Measurements from ENCODE around the gene CFAP251. TPM values are rescaled to one million over a fixed set of nuclear protein-coding genes. Genes with fewer than 3 reads are reported as not detected.

Gene CFAP251
- total and polyA plus RNA-seq, 2 donors (not counting 3 experiments of a cell fraction or from before 2014, with no cell fraction given): 3.3 to 4.0 TPM

GRCh38 chr12:121892673-121893561, 25.5 kb upstream of the CFAP251 start:
- dilution Hi-C loops (cut with MboI; ENCODE audit: extremely low pct_ligation_motif_present, low sequenced_read_pairs): no loop called here
- Histone ChIP-seq H3K9me3 (replicated peaks; ENCODE audit: control insufficient read depth, insufficient read depth, low read length) (no peaks in the 10 kb centered on the region), H4K20me1 (replicated peaks; ENCODE audit: control insufficient read depth, extremely low read depth, insufficient read depth, low read length) (no peaks in the 10 kb centered on the region), H3K27ac (ENCODE audit: insufficient read depth, low read depth, low read length) (no peak overlapping the region), H3K4me1 (ENCODE audit: control insufficient read depth, extremely low read depth, insufficient read depth, low read length) (peaks cover 20% of the 10 kb centered on the region), H3K4me2 (ENCODE audit: insufficient read depth, low read length) (no peak overlapping the region), H3K36me3 (ENCODE audit: control insufficient read depth in 2 of 2, extremely low read depth in 1 of 2, insufficient read depth in 2 of 2, low read length in 2 of 2) (peaks cover 5 to 9% of the 10 kb centered on the region in 2 experiments), H3K27me3 (ENCODE audit: control insufficient read depth in 2 of 2, insufficient read depth in 2 of 2, low read length in 2 of 2) (no peaks in the 10 kb centered on the region), H3K4me3 (replicated peaks in 1 of 3; ENCODE audit: insufficient read depth in 1 of 3, low read depth in 1 of 3, low read length in 3 of 3) (no peak overlapping the region), H3K79me2 (ENCODE audit: control insufficient read depth, insufficient read depth, low read length) (peaks cover 47% of the 10 kb centered on the region), H3K9me1 (replicated peaks; ENCODE audit: control insufficient read depth, extremely low read depth, insufficient read depth, low read length) (no peaks in the 10 kb centered on the region), H3K9ac (replicated peaks; ENCODE audit: extremely low read depth, insufficient read depth, low read length) (no peak overlapping the region), H2AFZ (ENCODE audit: low read depth, low read length) (no peak overlapping the region)
- intact Hi-C loops (cut with micrococcal nuclease): no loop called here
- DNase-seq (ENCODE audit: low read depth, low spot score) (no peak), FAIRE-seq (no peak)
- CTCF ChIA-PET: interaction anchor here (0.6 to 7.4 kb wide), 8 partner anchors 23 to 118 kb away, joined by 3 to 101 read pairs (median 4); partner anchors contain the start of genes CFAP251 and RHOF
- TF ChIP-seq MYC (IDR thresholded peaks at IDR 0.05; ENCODE audit: low read depth, low read length) (no peak), POLR2A (IDR thresholded peaks at IDR 0.05; ENCODE audit: low read depth, low read length) (no peak), POLR2AphosphoS5 (IDR thresholded peaks at IDR 0.05; ENCODE audit: insufficient read depth, low read depth, low read length) (no peak), EZH2 (IDR thresholded peaks at IDR 0.05; ENCODE audit: borderline replicate concordance, low read depth, low read length, severe bottlenecking) (no peak), JUN (IDR thresholded peaks at IDR 0.05; ENCODE audit: borderline replicate concordance, insufficient read depth, insufficient read length, low read depth) (no peak), GATA2 (IDR thresholded peaks at IDR 0.05; ENCODE audit: insufficient read depth, insufficient read length, low read depth, low read length) (no peak), FOS (IDR thresholded peaks at IDR 0.05; ENCODE audit: borderline replicate concordance, insufficient read depth, low read length) (no peak)
- no TSS peak for BruUV-seq (replicated peaks)
- POLR2A ChIA-PET: no interaction called here
